HG03565 (cell line): ENCODE results near the gene NPPC.
"Not testable (repeated sequence)": the region's sequence is repeated elsewhere in the genome, so short reads cannot be mapped to it uniquely, and the experiment has no call there.

ENCODE experiments used
- ATAC-seq: cut with Tn5 transposase; IDR thresholded peaks from one replicate; pipeline ENCODE4 v1.9.1; 2021; ENCODE audit warnings: mild to moderate bottlenecking, moderate library complexity; ENCODE audit not compliant: unreplicated experiment

The NPPC gene

DNA sequence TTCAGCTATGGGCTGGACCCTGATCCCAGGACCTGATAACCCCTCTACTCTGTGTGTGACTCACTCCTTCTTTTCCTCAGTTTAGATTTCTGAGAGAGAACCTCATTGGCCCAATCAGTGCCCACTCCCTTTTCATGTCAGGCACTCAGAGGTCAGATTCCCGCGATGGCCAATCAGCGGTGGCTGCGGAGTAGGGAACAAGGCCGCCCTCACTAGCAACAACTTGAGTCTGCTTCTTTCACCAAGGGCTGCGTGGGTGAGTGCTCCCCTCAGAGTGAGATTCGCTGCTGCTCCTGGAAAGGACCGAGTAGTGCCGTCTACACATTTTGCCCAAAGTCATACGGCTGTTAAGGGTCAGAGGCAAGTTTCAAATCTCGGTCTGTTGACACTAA, 34.7 kb downstream of the NPPC start:
- ATAC-seq, result no peak

DNA sequence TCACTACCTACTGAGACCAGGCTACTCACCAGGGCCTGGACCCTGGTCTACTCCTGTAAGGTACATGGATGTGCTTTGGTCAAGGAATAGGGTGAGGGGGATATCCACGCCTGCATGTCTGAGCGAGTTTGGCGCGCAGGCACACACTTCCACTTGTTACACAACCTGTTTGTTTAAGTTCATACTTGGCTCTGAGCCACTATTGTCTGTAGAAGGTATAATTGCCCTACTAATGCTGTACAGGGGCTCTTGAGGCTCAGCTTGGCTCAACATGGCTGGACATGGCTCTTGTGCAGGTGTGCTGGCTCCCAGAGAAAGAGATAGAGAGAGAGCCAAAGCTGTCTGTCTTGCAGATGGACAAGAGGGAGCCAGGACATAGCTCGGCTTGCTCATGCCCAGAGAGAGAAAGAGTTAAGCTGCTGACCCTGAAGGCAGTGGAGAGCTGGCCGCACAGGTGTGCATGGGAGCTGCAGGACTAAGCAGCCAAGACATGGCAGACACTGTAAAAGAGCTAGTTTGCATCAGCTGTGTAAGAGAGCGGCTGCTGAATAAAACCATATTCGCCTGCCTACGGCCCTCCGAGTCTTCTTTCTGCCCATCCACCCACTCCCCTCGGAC, 35.2 kb downstream of the NPPC start:
- ATAC-seq, result no peak

DNA sequence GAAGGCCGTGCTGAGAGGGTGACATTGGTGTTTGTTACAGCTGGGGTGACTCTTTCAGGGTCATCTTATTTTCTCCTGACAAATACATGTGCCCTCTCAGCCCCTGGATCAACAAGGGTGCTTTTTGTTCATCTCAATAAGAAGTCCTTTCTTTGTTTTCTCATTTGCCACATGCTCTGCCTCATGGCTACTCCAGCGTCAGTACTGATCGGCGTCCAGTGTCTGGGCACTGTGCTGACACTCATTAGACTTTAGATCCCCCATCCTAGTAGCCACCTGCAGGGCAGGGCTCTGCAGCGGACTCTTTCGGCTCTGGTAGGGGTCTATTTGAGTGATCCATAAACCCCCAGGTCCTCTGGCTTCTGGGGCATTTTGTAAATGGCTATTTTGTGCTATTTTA, 38.4 kb downstream of the NPPC start:
- no peak for ATAC-seq

DNA sequence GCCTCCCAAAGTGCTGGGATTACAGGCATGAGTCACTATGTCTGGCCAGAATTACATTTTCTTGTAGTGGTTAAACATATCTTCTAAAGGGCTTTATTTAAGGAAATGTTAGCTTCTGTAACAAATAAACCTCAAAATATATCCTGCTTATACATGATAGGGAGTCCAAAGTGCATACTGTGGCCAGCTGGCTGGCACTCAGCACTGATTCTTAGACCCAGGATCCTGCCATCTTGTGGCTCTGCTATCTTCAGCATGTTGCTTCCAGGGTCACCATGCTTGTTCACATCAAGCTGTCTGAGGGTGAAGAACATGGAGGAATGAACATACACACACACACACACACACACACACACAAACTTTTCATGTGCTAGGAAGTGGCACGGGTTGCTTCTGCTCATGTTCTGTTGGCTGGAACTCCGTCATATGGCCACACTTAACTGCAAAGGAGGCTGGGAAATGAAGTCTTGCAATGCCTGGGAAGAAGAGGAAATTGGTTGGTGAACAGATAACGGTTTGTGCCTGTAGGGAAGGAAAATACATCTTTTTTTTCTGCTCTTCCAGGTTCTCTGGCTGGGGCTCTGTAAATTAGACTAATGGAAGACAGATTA, 40.0 kb downstream of the NPPC start:
- ATAC-seq, result no peak

DNA sequence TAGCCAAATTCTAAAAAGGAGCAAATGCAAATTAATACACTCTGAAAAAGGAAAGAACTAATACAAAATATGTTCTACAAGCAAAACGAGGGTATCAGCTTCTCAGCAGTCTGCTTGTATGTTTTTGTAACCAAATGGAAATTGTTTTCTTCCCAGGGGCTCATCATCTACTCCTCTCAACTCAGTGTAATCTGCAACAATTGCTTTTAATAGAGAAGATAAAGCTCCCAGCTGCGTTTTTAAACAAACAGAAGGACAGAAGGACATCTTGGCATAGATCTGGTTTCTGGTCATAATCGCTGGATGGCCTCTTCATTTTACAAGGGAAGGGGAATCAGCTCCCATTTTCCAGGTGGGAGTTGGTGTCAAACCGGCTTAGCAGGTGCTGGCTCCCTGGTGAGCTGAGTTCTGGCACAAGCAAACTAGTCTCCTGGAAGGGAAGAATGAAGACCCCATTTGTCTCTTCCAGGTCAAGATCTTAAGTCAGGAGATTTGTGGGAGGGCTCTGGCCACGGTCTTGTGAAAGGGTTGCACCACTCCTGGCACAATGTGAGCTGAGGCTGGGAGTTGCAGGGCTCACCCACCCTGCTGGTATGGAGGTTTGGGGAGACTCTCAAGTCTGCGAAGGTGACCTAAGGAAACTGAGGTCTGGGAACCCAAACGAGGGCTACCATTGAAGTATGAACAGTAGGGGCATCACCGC, 41.6 kb downstream of the NPPC start:
- ATAC-seq, result no peak

DNA sequence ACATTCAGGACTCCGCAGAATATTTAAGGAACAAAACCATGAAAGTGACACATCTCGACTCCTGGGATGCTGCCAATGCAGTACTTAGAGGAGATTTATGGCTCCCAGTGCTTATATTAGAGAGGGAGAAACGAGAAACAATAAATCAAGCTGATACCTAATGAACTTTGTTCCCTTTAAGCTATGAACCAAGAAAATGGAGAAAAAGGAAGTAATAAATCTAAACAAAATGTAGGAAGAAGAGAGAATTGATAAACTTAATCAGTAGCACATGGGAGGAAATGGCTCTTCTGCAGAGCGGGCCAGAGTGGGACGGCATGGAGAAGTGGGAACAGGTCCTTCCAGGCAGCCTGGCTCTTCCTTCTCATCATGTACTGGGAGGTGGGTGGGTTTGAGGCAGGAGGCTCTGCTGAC, 42.7 kb downstream of the NPPC start:
- no peak for ATAC-seq

DNA sequence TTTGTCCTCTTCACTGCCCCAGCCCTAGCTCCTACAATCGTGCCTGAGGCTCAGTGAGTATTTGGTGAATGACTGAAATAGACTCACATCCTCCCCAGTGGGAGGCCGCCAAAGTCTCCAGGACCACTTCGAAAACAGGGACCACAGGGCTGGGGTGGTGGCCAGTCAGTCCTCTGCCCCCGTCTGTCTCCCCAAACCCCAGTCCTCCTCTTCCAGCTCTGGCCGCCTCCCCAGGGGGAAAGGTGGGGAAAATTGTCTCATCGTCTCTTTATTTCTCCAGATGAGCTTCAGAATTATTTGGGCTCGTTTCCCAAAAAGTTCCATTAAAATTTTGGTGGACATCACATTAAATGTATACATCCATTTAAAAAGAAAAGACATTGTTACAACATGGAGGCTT, 43.5 kb downstream of the NPPC start:
- no peak for ATAC-seq

DNA sequence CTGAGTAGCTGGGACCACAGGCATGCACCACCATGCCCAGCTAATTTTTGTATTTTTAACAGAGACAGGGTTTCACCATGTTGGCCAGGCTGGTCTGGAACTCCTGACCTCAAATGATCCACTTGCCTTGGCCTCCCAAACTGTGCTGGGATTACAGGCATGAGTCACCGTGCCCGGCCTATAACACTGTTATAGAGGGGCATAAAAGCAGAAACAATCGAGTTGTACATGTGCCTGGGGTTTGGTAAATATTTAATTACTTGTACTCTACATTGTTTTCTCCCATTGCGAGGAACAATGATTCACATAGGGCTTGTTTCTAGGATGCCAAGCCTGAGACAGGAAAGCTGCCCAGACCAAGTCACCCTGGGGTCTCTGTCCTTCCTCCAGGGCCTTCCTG, 45.8 kb downstream of the NPPC start:
- not testable (repeated sequence) for ATAC-seq

DNA sequence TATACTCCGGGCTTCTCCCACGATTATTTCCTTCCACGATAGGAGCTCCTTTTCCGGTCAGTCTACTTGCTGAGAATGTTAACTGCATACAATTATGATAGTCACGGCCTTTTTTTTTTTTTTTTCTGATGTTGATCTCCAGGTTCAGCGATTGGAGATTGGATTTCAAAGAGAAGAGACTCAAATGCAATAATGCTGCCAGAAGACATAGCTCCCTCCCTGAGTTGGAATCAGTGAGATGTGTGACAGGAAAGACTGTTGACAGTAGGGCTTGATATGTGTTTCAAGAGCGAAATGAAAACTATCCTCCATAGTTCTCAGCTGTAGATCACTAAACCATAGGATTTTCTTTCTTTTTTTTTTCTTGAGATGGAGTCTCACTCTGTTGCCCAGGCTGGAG, 47.0 kb downstream of the NPPC start:
- ATAC-seq, result no peak

DNA sequence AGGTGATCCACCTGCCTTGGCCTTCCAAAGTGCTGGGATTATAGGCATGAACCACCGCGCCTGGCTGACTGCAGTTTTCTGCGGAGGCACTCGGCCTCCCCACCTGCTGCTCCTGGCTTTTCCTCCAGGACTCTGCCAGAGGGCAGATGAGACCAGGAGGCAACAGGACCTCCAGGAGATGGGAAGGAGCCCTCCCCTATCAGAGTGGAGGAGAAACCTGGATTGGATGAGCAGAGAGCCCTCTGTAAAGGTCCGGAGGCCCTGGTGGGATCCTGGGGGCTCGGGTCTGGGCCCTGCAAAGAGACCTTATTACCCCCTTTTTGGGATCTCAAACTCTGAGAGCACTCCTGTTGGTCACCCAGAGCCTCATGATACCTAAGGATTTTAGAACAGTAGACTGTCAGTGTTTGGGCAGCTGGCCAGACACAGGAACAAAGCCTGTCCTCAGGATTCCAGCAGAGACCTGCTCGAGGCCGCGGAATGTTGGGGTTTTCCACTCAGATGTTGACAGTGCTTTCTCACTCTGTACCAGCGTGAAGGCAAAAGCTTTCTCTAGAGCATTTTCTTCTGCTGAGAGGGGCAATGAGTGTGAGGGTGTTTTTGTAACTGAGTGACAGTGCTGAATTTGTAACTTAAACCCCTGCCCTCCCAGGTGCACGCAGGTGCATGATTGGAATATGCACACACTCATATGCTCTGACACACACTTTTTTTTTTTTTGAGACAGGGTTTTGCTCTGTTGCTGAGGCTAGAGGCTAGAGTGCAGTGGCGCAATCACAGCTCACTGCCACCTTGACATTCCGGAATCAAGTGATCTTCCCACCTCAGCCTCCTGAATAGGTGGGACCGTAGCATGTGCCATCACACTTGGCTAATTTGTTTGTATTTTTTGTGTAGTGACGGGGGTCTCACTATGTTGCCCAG, 48.4 kb downstream of the NPPC start:
- no peak for ATAC-seq

DNA sequence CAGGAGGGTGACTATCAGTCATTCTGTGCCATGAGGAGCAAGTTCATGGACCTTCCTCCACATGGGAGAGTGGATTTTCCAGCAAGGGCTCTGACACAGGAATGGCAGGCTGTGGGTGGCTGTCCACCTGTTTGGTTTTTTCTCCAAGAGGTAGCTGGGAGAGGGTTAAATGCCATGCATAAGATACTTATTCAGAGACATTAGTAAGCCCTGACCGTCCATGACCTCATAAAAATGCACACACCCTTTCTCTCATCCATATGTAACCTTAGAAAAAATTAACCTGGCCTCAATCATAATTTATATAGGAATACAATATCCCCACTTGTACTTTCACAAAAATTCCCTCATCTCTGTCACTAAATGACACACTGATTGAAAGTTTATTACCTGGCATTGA, 51.3 kb downstream of the NPPC start:
- ATAC-seq, result no peak
